ENCODE results near the gene S1PR3. TPM values are rescaled to one million over a fixed set of nuclear protein-coding genes. Genes with fewer than 3 reads are reported as not detected.

S1PR3 gene
- total and polyA plus RNA-seq, 12 donors: 10.0 to 108 (median 61.6) TPM

GRCh38 chr9:88960632-88961031 lies 30.6 kb upstream of the S1PR3 start:
- TF ChIP-seq POLR2A (IDR thresholded peaks at IDR 0.05): no peak
- no peak for TF ChIP-seq CTCF (IDR thresholded peaks at IDR 0.05)
- intact Hi-C loops (cut with DNase I): no loop called here
- WGBS, 4 donors: 72 to 94% (median 79%) methylated on average over 3 of the region's 3 CpGs
- H3K27ac ChIP-seq: no peak overlapping the region
- DNase-seq: no peak
- H3K27me3 ChIP-seq: no peaks in the 10 kb centered on the region
- no peak overlapping the region for H3K4me3 ChIP-seq
- no peaks in the 10 kb centered on the region for H3K9me3 ChIP-seq (replicated peaks in 1 of 3)
- H3K4me1 ChIP-seq (replicated peaks in 1 of 2): no peaks in the 10 kb centered on the region
- no peaks in the 10 kb centered on the region for H3K36me3 ChIP-seq (replicated peaks in 1 of 2)

DNA sequence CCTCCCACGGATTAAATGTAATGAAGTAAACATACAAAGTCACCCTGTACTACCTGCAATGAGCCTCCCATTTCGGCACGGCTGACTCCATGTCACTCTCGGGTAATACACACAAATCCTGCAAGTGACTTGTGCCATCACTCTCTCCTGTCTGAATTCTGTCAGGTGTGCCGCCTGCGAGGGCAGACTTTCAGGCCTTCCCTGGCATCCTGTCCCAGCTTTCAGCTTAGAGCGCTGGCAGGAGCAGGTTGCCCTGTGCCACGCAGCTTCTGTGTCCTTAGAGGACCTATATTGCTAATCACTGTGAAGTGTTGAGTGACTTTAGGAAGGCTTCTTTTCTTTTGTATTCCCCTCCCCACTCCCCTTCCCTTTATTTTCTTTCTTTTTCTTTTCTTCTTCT lies 25.8 kb upstream of the S1PR3 start:
- 88 to 96% (median 96%) methylated on average over 8 of the region's 8 CpGs for WGBS, 4 donors
- H3K9me3 ChIP-seq (replicated peaks in 1 of 3): no peaks in the 10 kb centered on the region
- H3K27ac ChIP-seq: no peak overlapping the region
- H3K36me3 ChIP-seq (replicated peaks in 1 of 2): no peaks in the 10 kb centered on the region
- no peak for DNase-seq
- H3K4me3 ChIP-seq: no peak overlapping the region
- TF ChIP-seq POLR2A (IDR thresholded peaks at IDR 0.05): no peak
- TF ChIP-seq CTCF (IDR thresholded peaks at IDR 0.05): no peak
- intact Hi-C loops (cut with DNase I): no loop called here
- H3K4me1 ChIP-seq (replicated peaks in 1 of 2): no peaks in the 10 kb centered on the region
- no peaks in the 10 kb centered on the region for H3K27me3 ChIP-seq

- no peaks in the 10 kb centered on the region for H3K36me3 ChIP-seq (replicated peaks in 1 of 2)
- no peaks in the 10 kb centered on the region for H3K27me3 ChIP-seq
- 79 to 82% (median 80%) methylated on average over 10 of the region's 10 CpGs for WGBS, 4 donors
- intact Hi-C loops (cut with DNase I): no loop called here
- H3K4me1 ChIP-seq (replicated peaks in 1 of 2): no peaks in the 10 kb centered on the region
- no peaks in the 10 kb centered on the region for H3K9me3 ChIP-seq (replicated peaks in 1 of 3)
- no peak for TF ChIP-seq POLR2A (IDR thresholded peaks at IDR 0.05)
- no peak for TF ChIP-seq CTCF (IDR thresholded peaks at IDR 0.05)
- no peak overlapping the region for H3K4me3 ChIP-seq
- no peak overlapping the region for H3K27ac ChIP-seq
- no peak for DNase-seq
Observed at GRCh38 chr9:88966894-88967676, 24.2 kb upstream of the S1PR3 start.

DNA sequence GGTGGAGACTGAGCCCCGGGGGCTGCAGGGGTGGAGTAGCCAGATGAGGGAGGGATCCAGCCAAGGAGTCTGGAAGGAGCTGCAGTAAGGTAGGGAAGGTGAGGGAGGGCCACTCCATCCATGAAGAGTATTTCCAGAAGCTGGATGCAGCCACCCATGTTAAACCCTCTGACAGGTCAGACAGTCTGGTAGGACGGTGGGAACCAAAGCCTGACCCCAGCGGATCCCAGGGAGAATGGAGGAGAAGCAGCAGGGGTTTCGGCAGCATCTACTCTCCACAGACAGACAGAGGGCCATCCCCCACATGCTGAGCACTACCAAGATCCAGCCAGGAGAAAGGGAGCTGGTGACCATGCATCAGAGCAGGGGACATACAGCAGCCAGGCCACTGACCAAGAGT lies 22.5 kb upstream of the S1PR3 start:
- DNase-seq: no peak
- Histone ChIP-seq H3K4me3 (no peak overlapping the region), H3K36me3 (replicated peaks in 1 of 2) (no peaks in the 10 kb centered on the region), H3K27ac (no peak overlapping the region), H3K9me3 (replicated peaks in 1 of 3) (no peaks in the 10 kb centered on the region), H3K4me1 (replicated peaks in 1 of 2) (no peaks in the 10 kb centered on the region), H3K27me3 (no peaks in the 10 kb centered on the region)
- WGBS, 4 donors: 69 to 92% (median 88%) methylated on average over 4 of the region's 4 CpGs
- intact Hi-C loops (cut with DNase I): no loop called here
- TF ChIP-seq CTCF (IDR thresholded peaks at IDR 0.05) (no peak), POLR2A (IDR thresholded peaks at IDR 0.05) (no peak)
